Activated CD8-positive, alpha-beta memory T cell treated with anti-CD3 and anti-CD28 coated beads, Interleukin-2, amount 50 U/mL, for 24 hours (primary cell): Measurements from ENCODE around the gene AMER2.

Experiments
- DNase-seq: peaks from one replicate; pipeline ENCODE4 v3.0.0-alpha.2; 2020; ENCODE audit errors: extremely low read depth

AMER2 gene, protein sequence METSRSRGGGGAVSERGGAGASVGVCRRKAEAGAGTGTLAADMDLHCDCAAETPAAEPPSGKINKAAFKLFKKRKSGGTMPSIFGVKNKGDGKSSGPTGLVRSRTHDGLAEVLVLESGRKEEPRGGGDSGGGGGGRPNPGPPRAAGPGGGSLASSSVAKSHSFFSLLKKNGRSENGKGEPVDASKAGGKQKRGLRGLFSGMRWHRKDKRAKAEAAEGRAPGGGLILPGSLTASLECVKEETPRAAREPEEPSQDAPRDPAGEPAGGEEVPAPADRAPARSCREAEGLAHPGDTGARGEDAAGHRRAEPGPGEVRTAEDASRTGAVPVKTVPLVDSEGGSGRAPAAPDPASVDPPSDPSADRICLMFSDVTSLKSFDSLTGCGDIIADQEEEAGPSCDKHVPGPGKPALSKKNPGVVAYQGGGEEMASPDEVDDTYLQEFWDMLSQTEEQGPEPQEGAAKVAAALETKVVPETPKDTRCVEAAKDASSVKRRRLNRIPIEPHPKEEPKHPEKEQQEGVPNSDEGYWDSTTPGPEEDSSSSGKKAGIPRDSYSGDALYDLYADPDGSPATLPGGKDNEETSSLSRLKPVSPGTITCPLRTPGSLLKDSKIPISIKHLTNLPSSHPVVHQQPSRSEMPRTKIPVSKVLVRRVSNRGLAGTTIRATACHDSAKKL

DNA sequence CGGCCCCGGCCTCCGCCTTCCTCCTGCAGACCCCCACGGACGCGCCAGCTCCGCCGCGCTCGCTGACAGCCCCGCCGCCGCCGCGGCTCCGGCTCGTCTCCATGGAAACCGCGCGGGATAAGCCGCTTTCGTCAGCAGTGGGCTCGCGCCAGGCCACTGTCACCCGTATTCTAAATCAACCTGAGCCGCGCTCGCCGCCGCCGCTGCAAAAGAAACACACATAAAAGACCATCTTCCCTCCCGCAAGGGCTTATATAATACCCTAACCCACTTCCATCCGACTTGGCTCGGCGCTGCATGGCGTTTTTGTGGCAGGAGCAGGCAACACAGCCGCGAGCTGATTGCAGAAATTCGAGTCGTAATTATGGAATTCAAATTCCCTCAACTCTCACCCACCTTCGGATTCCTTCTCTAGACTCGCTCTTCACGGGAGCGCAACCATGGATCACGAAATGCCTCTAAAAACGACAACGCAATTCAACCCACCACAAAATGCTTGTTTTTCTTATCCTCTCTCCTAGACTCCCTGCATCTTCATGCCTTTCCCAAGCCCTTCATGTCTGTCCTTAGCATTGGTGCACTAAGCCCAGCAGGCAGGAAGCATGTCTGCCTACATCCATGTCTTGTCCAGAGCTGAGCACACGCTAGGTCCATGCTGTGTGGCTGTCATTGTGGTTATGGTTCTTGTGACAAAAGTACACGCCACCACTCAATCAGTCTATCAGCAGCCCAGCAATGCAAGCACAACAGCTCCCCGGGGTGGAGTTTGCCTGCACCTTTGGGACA, at the start of gene AMER2:
TSS of gene AMER2 (minus strand) at position 772 of the 786 bp plus-strand sequence. CDS start at position 103, 669 bp downstream.
- no peak for DNase-seq

DNA sequence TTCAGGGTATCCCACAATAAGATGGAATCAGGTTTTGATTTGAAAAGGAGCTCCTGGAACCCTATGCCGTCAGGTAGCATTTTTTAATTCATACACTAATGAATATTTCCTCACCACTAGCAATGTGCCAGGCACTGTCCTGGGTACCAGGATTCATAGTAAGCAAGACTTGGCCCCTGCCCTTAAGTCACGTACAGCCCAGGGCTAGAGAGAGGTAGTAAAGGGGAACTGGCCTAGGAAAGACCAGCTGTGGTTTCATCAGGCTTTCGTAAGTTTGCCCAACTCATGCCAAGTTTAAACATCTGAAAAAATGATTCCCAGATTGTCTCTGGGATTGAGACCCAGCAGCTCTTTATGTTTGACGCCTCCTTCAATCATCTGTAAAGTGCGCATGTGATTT, 45.9 kb upstream of the AMER2 start:
- DNase-seq = no peak

DNA sequence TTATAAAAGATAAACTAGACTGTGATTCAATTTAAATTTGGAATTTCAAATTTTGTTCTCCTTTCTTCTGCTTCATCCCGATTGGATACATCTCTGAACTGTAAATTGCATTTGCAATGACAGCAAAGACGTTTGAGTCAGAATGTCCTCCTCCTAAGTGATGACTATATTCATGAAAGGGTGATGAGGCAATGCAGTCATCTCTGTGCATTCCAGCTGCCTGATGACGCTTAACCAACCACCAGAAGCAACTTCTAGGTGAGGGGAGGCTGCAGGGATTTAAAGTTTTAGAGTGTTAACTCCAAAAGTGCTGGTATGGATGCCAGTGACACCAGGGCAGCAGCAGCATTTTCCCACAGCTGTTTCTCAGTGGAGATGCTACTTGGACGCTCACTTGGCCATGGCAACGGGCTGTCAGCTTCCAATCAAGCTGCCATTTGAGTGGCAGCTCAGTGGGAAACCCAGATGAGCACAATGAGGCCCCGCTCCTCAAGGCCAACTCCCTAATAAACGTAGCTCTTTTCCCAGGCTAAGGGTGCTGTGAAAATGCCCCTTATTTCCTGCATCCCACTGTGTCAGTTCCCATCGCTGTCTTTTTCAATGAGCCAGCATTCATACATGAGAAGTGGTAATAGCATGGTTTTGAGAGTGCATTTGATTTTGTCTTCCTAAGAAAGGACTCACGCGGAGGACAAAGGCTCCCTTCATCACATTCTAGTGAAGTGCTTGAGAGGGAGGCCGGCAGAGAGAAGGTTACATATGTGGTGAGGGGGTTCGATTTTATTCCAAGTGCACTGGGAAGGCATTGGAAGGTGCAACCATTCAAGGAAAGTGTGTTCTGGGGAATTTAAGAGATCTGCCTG, 45.2 kb upstream of the AMER2 start:
- no peak for DNase-seq

DNA sequence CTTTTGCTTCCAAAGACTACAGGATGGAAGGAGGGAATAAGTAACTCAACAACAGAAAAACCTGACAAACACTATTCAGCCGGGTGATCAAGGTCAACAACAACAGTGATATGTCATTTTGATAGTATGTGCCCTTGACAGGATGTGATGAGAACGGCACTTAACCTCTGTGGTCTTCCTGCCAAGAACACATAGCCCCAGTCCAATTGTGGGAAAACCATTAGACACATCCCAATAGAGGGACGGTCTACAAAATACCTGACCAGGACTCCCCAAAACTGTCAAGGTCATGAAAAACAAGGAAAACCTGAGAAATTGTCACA, 43.1 kb upstream of the AMER2 start:
- no peak for DNase-seq

DNA sequence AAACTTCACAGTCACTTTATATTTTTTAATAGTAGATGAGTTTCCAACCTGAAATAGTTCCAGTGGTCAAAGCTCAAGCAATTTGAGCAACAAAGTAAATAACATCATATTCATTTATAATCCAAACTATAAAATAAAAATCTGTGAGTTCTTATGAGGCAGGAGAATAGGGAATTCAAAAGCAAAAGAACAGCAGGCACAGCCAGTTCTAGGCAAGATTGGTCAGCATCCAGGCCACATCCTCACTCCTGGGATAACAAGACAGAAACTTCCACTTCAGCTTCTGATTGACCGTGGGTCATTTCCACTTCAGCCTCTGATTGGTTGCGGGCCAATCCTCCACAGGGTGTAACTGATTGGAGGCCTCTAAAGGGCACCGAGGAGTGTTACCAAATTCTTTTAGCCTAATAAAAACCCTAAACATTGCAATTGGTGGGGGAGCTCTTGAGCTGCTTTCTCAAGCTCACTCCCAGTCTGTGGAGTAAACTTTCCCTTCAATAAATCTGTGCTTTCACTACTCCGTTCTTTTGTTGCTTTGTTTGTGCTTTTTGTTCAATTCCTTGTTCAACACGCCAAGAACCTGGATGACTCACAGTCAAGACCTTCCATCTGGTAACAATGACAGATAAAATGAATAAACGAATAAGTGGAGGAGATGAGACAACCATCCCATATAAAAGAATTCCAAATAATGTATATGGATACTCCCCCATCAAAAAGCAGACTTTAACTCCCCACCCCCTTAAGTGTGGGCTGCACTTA, 42.6 kb upstream of the AMER2 start:
- DNase-seq = no peak

DNA sequence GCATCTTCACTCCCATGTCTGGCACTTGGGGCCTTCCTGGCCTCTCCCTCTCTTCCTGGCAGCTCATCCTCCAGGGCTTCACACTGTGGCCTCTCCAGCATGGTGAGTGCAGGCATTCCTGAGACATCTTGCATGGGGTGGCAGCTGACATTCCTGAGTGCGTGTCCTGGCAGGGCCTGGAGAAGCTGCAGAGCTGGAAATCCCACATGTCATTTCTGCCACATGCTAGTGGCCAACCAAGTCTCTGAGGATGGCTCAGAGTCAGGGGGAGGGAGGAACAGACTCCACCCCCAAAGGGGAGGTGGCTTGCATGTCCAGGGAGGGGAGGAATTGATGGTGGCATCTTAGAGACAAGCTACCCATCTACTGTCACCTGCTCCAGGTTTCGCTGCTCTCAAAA, 41.6 kb upstream of the AMER2 start:
- no peak for DNase-seq

DNA sequence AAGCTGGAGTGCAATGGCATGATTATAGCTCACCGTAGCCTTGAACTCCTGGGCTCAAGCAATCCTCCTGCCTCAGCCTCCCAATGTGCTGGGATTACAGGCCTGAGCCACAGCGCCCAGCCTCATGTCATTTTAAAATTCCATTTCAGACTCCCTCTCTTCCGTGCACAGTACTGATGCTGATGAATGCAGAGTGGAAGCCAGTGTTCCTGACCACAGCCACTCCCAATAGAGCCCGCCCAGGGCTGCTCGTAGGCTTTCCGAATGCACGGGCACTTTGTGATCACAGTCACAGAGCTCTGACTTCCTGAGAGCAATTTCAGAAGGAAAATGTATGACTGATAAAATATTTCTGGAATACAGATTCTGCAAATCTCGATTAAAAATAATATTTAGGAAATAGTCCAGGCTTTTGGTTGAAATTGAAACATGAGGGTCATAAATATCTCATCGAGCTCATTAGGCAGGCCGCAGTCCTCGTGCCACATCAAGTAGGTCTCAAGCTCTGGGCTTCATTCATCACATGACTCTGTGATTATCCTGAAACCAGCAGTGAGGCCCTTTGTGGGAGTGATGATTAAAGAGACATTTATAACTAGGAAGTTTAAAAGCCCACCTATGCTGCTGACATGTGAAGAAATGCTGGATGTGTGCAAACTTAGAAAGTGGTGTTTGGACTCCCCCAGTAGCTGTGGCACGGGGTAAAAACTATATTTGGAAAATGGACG, 38.9 kb upstream of the AMER2 start:
- DNase-seq = no peak

DNA sequence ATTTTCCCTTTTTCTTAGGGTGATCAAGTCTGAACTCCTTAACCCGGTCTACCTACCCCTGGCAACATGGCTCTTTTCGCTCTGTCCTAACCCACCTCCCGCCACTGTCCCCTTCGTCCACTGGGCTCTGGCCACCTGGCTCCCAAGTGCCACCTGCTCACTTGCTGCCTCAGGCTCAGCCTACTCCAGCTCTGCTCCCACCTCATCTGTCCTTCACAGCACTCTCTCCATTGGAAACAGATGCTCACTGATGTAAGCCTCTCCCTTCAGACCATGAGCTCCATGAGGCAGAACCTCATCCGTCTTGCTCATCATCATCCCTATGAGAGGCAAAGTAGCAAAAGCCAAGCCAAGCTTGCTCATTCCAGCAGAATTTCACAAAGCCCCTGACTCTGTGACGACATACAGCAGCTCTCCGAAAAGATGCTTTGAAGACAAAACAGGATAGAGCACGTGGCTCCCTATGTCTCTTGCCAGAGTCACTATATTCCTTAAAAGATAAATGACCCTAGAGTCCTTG, 35.3 kb upstream of the AMER2 start:
- no peak for DNase-seq

DNA sequence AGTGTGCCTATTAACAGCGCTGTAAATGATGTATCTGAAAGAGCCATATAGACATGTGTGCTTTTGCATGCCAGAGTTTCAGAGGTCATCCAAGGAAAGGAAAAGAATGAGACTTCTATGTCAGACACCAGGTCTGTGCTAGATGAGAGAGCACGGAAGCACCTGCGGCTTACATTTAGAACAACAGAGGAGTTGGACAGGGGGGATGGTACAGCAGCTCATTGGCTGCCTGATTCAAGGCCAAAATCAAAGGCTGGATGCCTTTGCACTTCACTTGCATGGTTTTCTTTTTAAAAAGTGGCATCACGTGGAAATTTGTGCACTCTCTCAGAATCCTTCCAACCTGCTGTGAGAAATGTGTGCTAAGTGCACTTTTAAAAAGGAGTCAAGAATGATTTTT, 32.8 kb upstream of the AMER2 start:
- DNase-seq = no peak

DNA sequence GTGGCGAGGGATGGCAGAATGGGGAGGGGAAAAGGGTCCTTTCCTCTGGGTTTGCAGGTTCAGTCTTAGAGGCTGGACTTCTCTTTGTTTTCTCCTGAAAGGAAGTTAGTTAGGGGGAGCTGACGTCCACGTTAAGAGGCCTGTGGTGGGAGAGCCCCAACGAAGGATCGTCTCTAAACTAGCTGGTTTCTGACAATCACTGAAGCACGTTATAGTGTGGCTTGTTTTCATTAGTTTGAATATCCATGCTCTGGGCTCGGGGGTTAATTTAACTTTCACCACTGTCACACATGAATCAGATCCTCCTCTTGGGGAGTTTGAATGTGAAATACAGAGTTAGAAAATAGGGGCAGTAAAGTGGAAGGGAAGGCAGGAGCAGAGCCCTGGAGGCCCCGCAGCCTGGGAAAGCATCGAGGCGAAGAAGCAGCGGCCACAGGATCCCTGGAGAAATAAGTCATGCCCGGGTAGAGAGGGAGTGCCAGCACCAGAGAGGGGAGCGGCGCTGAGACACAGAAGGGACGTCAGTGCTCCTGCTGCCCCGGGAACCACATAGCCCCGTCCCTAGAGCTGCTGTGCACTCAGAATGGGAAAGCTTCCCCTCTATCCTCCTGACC, 31.1 kb upstream of the AMER2 start:
- no peak for DNase-seq

DNA sequence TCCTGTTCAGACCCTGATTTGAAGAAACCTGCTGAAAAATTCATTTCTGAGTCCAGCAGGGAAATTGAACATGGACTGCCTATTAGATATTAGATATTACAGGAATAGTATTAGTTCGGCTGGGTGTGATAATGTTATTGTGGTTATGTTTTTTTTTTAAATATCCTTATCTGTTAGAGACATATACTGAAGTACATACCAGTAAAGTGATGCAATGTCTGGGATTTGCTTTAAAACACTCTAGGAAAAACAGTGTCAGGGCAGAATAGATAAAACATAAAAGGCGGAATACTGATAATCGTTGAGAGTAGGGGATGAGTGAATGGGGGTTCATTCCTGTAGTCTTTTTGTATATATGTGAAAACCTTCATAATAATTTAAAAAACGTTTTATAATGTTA, 28.7 kb upstream of the AMER2 start:
- no peak for DNase-seq

DNA sequence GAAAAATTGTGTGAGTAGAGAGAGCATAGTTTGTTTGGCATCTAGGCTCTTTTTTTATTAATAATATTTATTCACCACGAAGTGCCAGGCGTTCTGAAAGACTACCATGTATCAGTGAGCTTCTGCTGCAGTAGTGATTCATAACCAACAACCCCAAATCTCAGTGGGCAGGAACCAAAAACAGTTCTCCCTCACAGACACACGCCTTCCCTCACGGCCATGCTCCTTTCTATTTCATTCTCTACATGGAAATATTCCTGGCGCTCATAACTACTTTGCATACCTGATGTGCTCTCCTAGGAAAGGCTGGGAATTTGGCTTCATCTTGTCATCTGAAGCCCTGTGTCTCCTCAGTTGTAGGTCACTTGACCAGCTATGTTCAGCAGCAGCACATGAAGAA, 26.6 kb upstream of the AMER2 start:
- DNase-seq = no peak

DNA sequence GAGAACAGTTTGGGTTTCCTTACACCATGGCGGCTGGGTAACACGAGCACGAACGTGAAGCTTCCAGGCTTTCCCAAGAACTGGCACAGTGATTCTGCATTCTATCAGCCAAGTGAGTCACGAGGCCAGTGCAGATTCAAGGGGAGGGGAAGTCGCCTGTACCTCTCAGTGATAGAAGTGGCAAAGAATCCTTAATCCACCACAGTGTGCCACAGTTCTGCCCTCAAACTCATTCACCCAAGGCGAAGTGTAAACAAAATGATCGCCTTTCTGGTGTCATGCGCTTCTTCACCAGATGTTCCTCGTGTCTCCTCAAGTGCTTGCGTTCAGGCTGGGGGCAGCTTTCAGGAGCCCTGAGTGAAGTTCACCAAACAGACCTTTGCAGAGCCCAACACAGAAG, 24.9 kb upstream of the AMER2 start:
- no peak for DNase-seq

DNA sequence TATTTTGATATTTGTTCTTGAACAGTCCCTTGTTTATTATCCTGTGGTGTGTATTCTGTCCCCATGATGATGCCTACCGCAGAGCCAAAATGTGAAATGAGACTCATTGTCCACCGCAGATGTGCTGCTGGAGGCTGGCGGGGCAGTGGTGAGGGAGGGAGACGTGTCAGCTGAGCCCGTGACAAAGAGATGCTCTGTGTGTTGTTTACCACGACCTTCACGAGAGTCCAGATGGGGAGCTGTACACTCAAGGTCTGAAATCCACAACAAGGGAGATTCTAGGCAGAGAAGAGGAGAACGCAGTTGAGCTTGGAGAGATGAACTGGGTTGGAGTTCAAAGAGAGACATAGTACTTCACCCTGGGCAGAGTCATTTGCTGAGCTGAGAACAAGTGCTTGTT, 20.8 kb upstream of the AMER2 start:
- no peak for DNase-seq

DNA sequence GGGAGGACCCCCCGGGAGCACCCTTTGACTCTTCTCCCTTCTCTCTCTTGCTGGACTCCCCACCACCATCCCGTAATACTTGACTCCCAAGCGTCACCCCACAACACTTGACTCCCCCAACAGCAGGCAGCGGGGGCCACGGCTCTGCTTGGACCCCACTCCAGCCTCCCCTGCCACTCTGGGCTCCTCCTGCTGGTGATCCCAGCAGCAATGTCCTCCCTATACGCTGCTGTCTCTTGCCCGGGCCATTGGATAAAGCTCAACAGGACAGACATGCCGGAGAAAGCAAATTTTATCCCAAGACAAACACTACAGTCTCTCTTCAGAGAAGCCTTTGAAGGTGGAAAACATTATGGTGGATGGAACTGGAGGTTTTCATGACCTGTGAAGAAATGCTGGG, 20.4 kb upstream of the AMER2 start:
- no peak for DNase-seq

DNA sequence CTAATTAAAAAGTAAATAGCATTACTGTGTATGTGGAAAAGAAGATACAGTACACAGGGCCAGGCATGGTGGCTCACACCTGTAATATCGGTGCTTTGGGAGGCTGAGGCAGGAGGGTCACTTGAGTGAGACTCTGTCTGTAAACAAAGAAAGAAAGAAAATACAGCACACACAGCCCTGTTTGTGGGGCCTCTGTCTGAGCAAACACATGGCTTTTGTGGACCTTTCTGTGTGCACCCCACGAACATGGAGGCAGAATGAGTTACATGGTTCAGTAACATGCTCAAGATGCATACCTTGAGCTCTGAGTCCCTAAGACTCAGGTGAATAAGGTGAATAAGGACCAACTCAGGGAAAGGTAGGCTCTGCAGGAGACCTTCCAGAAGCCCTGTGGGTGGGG, 20.0 kb upstream of the AMER2 start:
- DNase-seq = no peak

DNA sequence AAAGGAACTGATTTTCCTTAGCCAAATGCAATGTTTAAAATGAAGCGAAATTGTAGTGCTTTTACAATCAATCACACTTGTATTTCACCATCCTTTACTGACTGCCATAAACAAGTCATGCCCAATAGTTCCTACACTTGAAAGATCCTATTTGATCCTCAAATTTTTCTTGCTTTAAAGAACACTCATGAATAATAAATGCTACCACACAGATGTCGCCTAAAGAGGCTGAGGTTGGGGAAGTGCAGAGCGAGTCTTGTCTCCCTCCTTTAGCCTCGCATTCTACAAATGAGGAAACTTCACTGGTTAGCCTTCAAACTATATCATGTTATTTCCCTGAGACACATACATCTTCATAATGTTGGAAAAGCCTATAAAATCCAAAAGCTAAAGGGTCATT, 18.7 kb upstream of the AMER2 start:
- no peak for DNase-seq

DNA sequence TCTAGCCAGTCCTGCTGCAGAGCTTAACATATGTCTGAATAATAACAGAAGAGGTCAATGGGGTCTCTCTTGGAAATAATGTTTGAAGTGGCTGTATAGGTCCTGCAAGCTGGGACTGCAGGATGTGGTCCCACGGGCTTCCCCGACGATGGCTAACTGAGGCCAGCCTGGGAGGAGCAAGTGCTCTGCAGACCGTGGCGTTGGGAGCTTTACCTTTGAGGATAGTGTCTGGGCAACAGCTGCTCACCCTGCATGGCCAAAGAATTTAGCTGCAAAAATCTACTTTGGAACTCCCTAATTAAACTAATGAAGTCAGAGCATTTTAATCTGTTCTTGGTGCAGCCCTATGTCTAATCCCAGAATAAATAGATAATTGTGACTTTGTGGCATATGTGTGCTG, 18.2 kb upstream of the AMER2 start:
- DNase-seq = no peak

DNA sequence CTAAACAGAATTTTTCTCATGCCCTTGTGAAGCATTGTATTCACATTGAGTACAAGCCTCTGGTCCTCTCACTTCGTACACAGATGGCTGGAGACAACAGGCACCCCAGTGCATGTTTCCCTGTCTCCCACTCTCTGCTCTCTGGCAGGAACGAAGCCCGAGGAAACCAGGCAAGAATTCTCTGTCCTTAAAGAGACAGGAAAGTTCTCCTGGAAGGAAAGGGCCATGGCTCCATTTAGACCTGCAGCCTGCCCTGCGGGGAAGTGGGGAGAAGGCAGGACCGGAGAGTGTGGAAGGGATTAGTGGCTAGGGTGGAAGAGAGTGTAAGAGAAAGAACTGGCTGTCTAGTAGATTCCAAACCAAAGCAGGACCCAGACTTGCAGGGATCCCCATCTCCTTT, 15.5 kb upstream of the AMER2 start:
- no peak for DNase-seq

DNA sequence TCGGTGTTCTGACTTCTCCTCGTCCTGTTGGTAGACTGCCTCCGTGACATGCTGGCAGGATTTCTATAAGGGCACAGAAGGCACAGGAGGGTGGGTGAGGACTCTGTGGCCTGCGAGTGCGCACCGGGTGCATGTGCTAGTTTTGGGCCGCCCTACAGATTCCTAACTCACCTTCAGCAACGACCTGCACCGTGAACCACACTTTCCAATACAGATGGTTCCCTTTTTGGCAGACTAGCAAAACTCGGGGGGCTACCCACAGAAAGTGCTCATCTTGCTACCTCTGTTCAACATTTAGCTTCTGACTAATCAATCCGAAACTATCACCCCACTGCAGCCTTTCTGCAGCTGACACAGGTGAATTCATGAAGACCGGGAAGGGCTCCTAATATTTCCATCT, 14.1 kb upstream of the AMER2 start:
- DNase-seq = no peak
